ENCODE data around the gene NKD2. TPM values are rescaled to one million over a fixed set of nuclear protein-coding genes. Genes with fewer than 3 reads are reported as not detected.

Gene NKD2
- total and polyA plus RNA-seq, 2 experiments from 2014 or later: 9.0 to 11.9 TPM

- no peak for DNase-seq (ENCODE audit: low spot score)
- no peaks in the 10 kb centered on the region for H3K9me2 ChIP-seq (ENCODE audit: insufficient read depth)
- H3K27me3 ChIP-seq (ENCODE audit: insufficient read depth): no peaks in the 10 kb centered on the region
- H3K4me2 ChIP-seq: no peak overlapping the region
- H3K36me3 ChIP-seq (ENCODE audit: insufficient read depth): no peaks in the 10 kb centered on the region
- H3K36me3 Mint-ChIP-seq (ENCODE audit: low read depth): peaks cover 24% of the 10 kb centered on the region
- H3K4me3 Mint-ChIP-seq: no peak overlapping the region
- H3F3A ChIP-seq (replicated peaks; ENCODE audit: low read depth): no peaks in the 10 kb centered on the region
- H3K79me2 ChIP-seq (replicated peaks; ENCODE audit: insufficient read depth): no peaks in the 10 kb centered on the region
- no peak for ATAC-seq
- peaks cover 36% of the 10 kb centered on the region for H3K9me3 Mint-ChIP-seq
- TF ChIP-seq EZH2 (IDR thresholded peaks at IDR 0.05; ENCODE audit: low read depth, unreplicated experiment): no peak
- no peak for TF ChIP-seq REST (IDR thresholded peaks at IDR 0.05; ENCODE audit: unreplicated experiment)
- TF ChIP-seq EZH2phosphoT487 (IDR thresholded peaks at IDR 0.05; ENCODE audit: unreplicated experiment): no peak
- no peak for TF ChIP-seq ZNF331 (CRISPR knock-in tag; IDR thresholded peaks at IDR 0.05; ENCODE audit: low read depth)
- TF ChIP-seq ETS1 (IDR thresholded peaks at IDR 0.05): no peak
- TF ChIP-seq CTCF (conservative IDR thresholded peaks at IDR 0.05; ENCODE audit: low read depth in 2 of 2): no peak
- no peak for TF ChIP-seq POLR2AphosphoS5 (IDR thresholded peaks at IDR 0.05; ENCODE audit: low read depth)
- TF ChIP-seq ZNF462 (CRISPR knock-in tag; IDR thresholded peaks at IDR 0.05): no peak
- no peak for TF ChIP-seq CREB1 (CRISPR knock-in tag; IDR thresholded peaks at IDR 0.05; ENCODE audit: low read depth)
- no peak for TF ChIP-seq STAT1 (IDR thresholded peaks at IDR 0.05; ENCODE audit: unreplicated experiment)
- no peak for TF ChIP-seq NANOG (IDR thresholded peaks at IDR 0.05; ENCODE audit: borderline replicate concordance)
- TF ChIP-seq ZNF114 (CRISPR knock-in tag; IDR thresholded peaks at IDR 0.05): no peak
- TF ChIP-seq JUNB (IDR thresholded peaks at IDR 0.05; ENCODE audit: unreplicated experiment): no peak
- no peak overlapping the region for H2AFZ ChIP-seq
- H3K27me3 Mint-ChIP-seq (ENCODE audit: insufficient read depth, low read depth, poor library complexity): peaks cover 26% of the 10 kb centered on the region
- H3K4me3 ChIP-seq: no peak overlapping the region
- H3K27ac Mint-ChIP-seq: no peak overlapping the region
- no peaks in the 10 kb centered on the region for H3K4me1 Mint-ChIP-seq
- no peak overlapping the region for H3K27ac ChIP-seq (ENCODE audit: low read depth)
- no peaks in the 10 kb centered on the region for H4K20me1 ChIP-seq (replicated peaks; ENCODE audit: insufficient read depth)
- H3K4me1 ChIP-seq (ENCODE audit: insufficient read depth): no peaks in the 10 kb centered on the region
These were observed 39.6 kb downstream of the NKD2 start for GRCh38 chr5:1048162-1048721.

Measured in GM23338 (cell line).